SK-N-SH (cell line): Measurements from ENCODE around the gene GUCY2C. TPM values are rescaled to one million over a fixed set of nuclear protein-coding genes. Genes with fewer than 3 reads are reported as not detected.

Experiments
- CTCF ChIA-PET: fragments of 300-600, 350-600 bp; formaldehyde crosslinking; extraction: SDS; loops from one replicate; lab custom pipeline; 2021; lab: Yijun Ruan, JAX
- POLR2A ChIA-PET: fragments of 350-600 bp; sonication (Branson Sonifier 250); formaldehyde crosslinking; extraction: SDS; loops from one replicate; lab custom pipeline; 2020; ENCODE audit warnings: antibody characterized with exemption, inconsistent platforms; lab: Yijun Ruan, JAX
- DNase-seq: peaks from one replicate; pipeline ENCODE4 v3.0.0; 2012
- H2AFZ ChIP-seq: fragments of 200-600 bp; sonication (generic); 2 replicates; pipeline ENCODE4 v1.8.1; 2016; ENCODE audit warnings: antibody characterized with exemption, mild to moderate bottlenecking, low read depth
- H3F3A ChIP-seq: fragments of 200-600 bp; sonication (generic); replicated peaks from 2 replicates; pipeline ENCODE3; 2016; ENCODE audit warnings: antibody characterized with exemption, mild to moderate bottlenecking; ENCODE audit not compliant: insufficient read depth
- H3K27ac ChIP-seq, 2 experiments: fragments of 200-500 bp in 1 of 2; fragments of 200-600 bp in 1 of 2; sonication (Bioruptor generic) in 1 of 2; sonication (generic), shearing (Covaris generic) in 1 of 2; 2 replicates each; pipeline versions ENCODE4 v1.5.1 to v1.6.1; 2014 to 2016; ENCODE audit warnings: low read depth in 2 of 2, inconsistent platforms in 1 of 2, low read length in 1 of 2, mild to moderate bottlenecking in 1 of 2, mixed read lengths in 1 of 2
- H3K27me3 ChIP-seq: fragments of 200-600 bp; sonication (generic), shearing (Covaris generic); 2 replicates; pipeline ENCODE4 v1.6.1; 2016; ENCODE audit warnings: mixed run types; ENCODE audit not compliant: insufficient read depth
- H3K36me3 ChIP-seq, 2 experiments: fragments of 200-500 bp in 1 of 2; fragments of 200-600 bp in 1 of 2; sonication (Bioruptor generic) in 1 of 2; sonication (generic) in 1 of 2; replicated peaks in 1 of 2; 2 replicates each; pipeline versions ENCODE3 to v1.5.1; 2014 to 2016; ENCODE audit warnings: low read length in 1 of 2, mild to moderate bottlenecking in 1 of 2; ENCODE audit not compliant: insufficient read depth in 2 of 2, control insufficient read depth in 1 of 2
- H3K4me1 ChIP-seq, 2 experiments: fragments of 200-500 bp in 1 of 2; fragments of 200-600 bp in 1 of 2; sonication (Bioruptor generic) in 1 of 2; sonication (generic), shearing (Covaris generic) in 1 of 2; 2 replicates each; pipeline versions ENCODE4 v1.5.1 to v1.6.1; 2014 to 2016; ENCODE audit warnings: low read depth in 1 of 2, low read length in 1 of 2, mixed run types in 1 of 2; ENCODE audit not compliant: insufficient read depth in 2 of 2, control insufficient read depth in 1 of 2
- H3K4me2 ChIP-seq: fragments of 200-600 bp; sonication (generic), shearing (Covaris generic); 2 replicates; pipeline ENCODE4 v1.6.1; 2017; ENCODE audit warnings: mixed run types
- H3K4me3 ChIP-seq, 2 experiments: fragments of 200-500 bp in 1 of 2; fragments of 200-600 bp in 1 of 2; sonication (Bioruptor generic) in 1 of 2; sonication (generic), shearing (Covaris generic) in 1 of 2; 2 replicates each; pipeline versions ENCODE4 v1.5.1 to v1.8.1; 2014 to 2016; ENCODE audit warnings: low read depth in 2 of 2, inconsistent platforms in 1 of 2, low read length in 1 of 2, mild to moderate bottlenecking in 1 of 2, mixed read lengths in 1 of 2, moderate library complexity in 1 of 2
- H3K79me2 ChIP-seq: fragments of 200-600 bp; sonication (generic); 2 replicates; pipeline ENCODE4 v1.8.1; 2017; ENCODE audit warnings: mild to moderate bottlenecking; ENCODE audit not compliant: insufficient read depth
- H3K9ac ChIP-seq: fragments of 200-600 bp; sonication (generic); 2 replicates; pipeline ENCODE4 v1.6.1; 2017; ENCODE audit warnings: mixed run types
- H3K9me2 ChIP-seq: fragments of 200-600 bp; sonication (generic); 2 replicates; pipeline ENCODE4 v1.6.1; 2017; ENCODE audit warnings: mixed run types
- H3K9me3 ChIP-seq: fragments of 200-600 bp; sonication (generic); 2 replicates; pipeline ENCODE4 v1.6.1; 2017; ENCODE audit warnings: mixed run types, mild to moderate bottlenecking, moderate library complexity
- H4K20me1 ChIP-seq: fragments of 200-600 bp; sonication (generic); 2 replicates; pipeline ENCODE4 v1.6.1; 2017; ENCODE audit warnings: mild to moderate bottlenecking, mixed run types; ENCODE audit not compliant: insufficient read depth
- CTCF ChIP-seq: fragments of 200-600 bp; sonication (generic); IDR thresholded peaks from 2 replicates; pipeline ENCODE4 v1.6.1; 2017; ENCODE audit warnings: antibody characterized with exemption, mild to moderate bottlenecking, moderate library complexity
- EP300 ChIP-seq, 2 experiments: IDR thresholded peaks; 2 replicates each; pipeline versions ENCODE4 v1.4.0 to v1.6.1; 2012; ENCODE audit warnings: borderline replicate concordance in 1 of 2, low read depth in 1 of 2, low read length in 1 of 2
- EZH2phosphoT487 ChIP-seq: fragments of 200-600 bp; sonication (generic); IDR thresholded peaks from 2 replicates; pipeline ENCODE4 v1.6.1; 2017; ENCODE audit warnings: low read depth, mixed run types, mild to moderate bottlenecking, antibody characterized with exemption, moderate library complexity, borderline replicate concordance
- FOXJ3 ChIP-seq: sonication (generic); formaldehyde crosslinking; IDR thresholded peaks from 2 replicates; pipeline ENCODE4 v1.5.1; 2020; ENCODE audit warnings: mild to moderate bottlenecking, missing genetic modification reagents
- FOXM1 ChIP-seq: IDR thresholded peaks from 2 replicates; pipeline ENCODE4 v1.4.0; 2012; ENCODE audit warnings: low read depth, mild to moderate bottlenecking
- GABPA ChIP-seq: IDR thresholded peaks from 2 replicates; pipeline ENCODE4 v1.4.0; 2012; ENCODE audit warnings: low read depth, mild to moderate bottlenecking
- MEF2A ChIP-seq: IDR thresholded peaks from 2 replicates; pipeline ENCODE4 v1.4.0; 2012; ENCODE audit warnings: low read depth, borderline replicate concordance
- MXI1 ChIP-seq: IDR thresholded peaks from 2 replicates; pipeline ENCODE4 v1.6.1; 2012; ENCODE audit warnings: mild to moderate bottlenecking, low read depth, low read length, improper control_type of control experiment
- NRF1 ChIP-seq: IDR thresholded peaks from 2 replicates; pipeline ENCODE4 v1.6.1; 2012; ENCODE audit warnings: low read depth, mild to moderate bottlenecking, low read length
- PBX3 ChIP-seq: IDR thresholded peaks from 2 replicates; pipeline ENCODE4; 2012
- POLR2AphosphoS5 ChIP-seq: IDR thresholded peaks from 2 replicates; pipeline ENCODE4 v1.6.1; 2012; ENCODE audit warnings: low read depth, low read length
- RCOR1 ChIP-seq: fragments of 150-350 bp; IDR thresholded peaks from 2 replicates; pipeline ENCODE4 v1.6.1; 2017; ENCODE audit warnings: antibody characterized with exemption, low read length
- RFX5 ChIP-seq: IDR thresholded peaks from 2 replicates; pipeline ENCODE4 v1.6.1; 2012; ENCODE audit warnings: mild to moderate bottlenecking, improper control_type of control experiment, low read length
- RXRA ChIP-seq: IDR thresholded peaks from 2 replicates; pipeline ENCODE4 v1.4.0; 2012; ENCODE audit warnings: low read depth, mild to moderate bottlenecking, borderline replicate concordance
- SIN3A ChIP-seq: IDR thresholded peaks from 2 replicates; pipeline ENCODE4 v1.6.1; 2012; ENCODE audit warnings: low read depth, mild to moderate bottlenecking, low read length, moderate library complexity, borderline replicate concordance
- SMC3 ChIP-seq: IDR thresholded peaks from 2 replicates; pipeline ENCODE4 v1.6.1; 2012; ENCODE audit warnings: low read depth, low read length, improper control_type of control experiment
- TEAD4 ChIP-seq: IDR thresholded peaks from 2 replicates; pipeline ENCODE4 v1.4.0; 2012; ENCODE audit warnings: mild to moderate bottlenecking, borderline replicate concordance; ENCODE audit not compliant: insufficient read depth
- USF1 ChIP-seq: IDR thresholded peaks from 2 replicates; pipeline ENCODE4 v1.4.0; 2012; ENCODE audit warnings: low read depth, borderline replicate concordance
- YY1 ChIP-seq: IDR thresholded peaks from 2 replicates; pipeline ENCODE4 v1.4.0; 2012; ENCODE audit warnings: low read depth, mild to moderate bottlenecking
- WGBS: methylation state at CpG from one replicate; pipeline ENCODE4 v1.1.6; 2017; ENCODE audit warnings: low lambda C conversion rate; 5-methylcytosine and 5-hydroxymethylcytosine counted together
- polyA plus RNA-seq, 3 experiments: library from polyadenylated mRNA; depleted of rRNA; stranded (reverse); fragments of >200 nt; gene quantifications; 2 replicates each; pipeline ENCODE4 v1.2.3, GENCODE V29; 2012

The GUCY2C gene
- polyA plus RNA-seq, 1 of the 3 experiments (the other 2 are of a cell fraction) = not detected

GRCh38 chr12:14701809-14702568 lies 5.6 kb upstream of the GUCY2C start:
- H3F3A ChIP-seq = no peaks in the 10 kb centered on the region
- no peak overlapping the region for H3K9ac ChIP-seq
- no peak overlapping the region for H2AFZ ChIP-seq
- H3K36me3 ChIP-seq = no peaks in the 10 kb centered on the region
- no peaks in the 10 kb centered on the region for H4K20me1 ChIP-seq
- no peak overlapping the region for H3K27ac ChIP-seq
- no peak for DNase-seq
- no peaks in the 10 kb centered on the region for H3K9me2 ChIP-seq
- no peaks in the 10 kb centered on the region for H3K9me3 ChIP-seq
- H3K4me2 ChIP-seq = no peak overlapping the region
- WGBS = 50% methylated on average over 6 of the region's 6 CpGs
- H3K4me1 ChIP-seq = no peaks in the 10 kb centered on the region
- TF ChIP-seq EZH2phosphoT487 (no peak), NRF1 (no peak), RFX5 (no peak), TEAD4 (no peak), EP300 (IDR thresholded peaks at IDR 0.05; ENCODE audit: borderline replicate concordance in 1 of 2, low read depth in 1 of 2, low read length in 1 of 2) (no peak), YY1 (no peak), SMC3 (no peak), MEF2A (no peak), PBX3 (no peak), FOXJ3 (CRISPR knock-in tag) (no peak), RXRA (no peak), USF1 (no peak), GABPA (no peak), MXI1 (no peak), RCOR1 (no peak), FOXM1 (no peak), CTCF (no peak), SIN3A (no peak), POLR2AphosphoS5 (no peak)
- no peaks in the 10 kb centered on the region for H3K27me3 ChIP-seq
- ChIA-PET CTCF (interaction anchor here (0.5 to 0.7 kb wide), 2 partner anchors 38 to 72 kb away, joined by 3 to 4 read pairs; no protein-coding TSS in a partner anchor), POLR2A (no interaction called here)
- H3K79me2 ChIP-seq = no peaks in the 10 kb centered on the region
- H3K4me3 ChIP-seq = no peak overlapping the region
